Measurements from ENCODE around the gene RNF169. TPM values are rescaled to one million over a fixed set of nuclear protein-coding genes. Genes with fewer than 3 reads are reported as not detected.

The RNF169 gene
- total RNA-seq, 1 experiment from 2014 or later = 13.0 TPM

GRCh38 chr11:74818283-74818946, 69.8 kb downstream of the RNF169 start:
- Histone ChIP-seq H3K18ac (ENCODE audit: insufficient read length, low read depth, low read length) (no peak overlapping the region), H3K56ac (ENCODE audit: insufficient read length, low read depth, low read length) (no peak overlapping the region), H2BK5ac (ENCODE audit: insufficient read length, low read length) (no peak overlapping the region), H3K23me2 (ENCODE audit: insufficient read length, low read depth, low read length, poor library complexity, severe bottlenecking) (no peaks in the 10 kb centered on the region), H3K9ac (ENCODE audit: extremely low read depth, insufficient read length, low read length) (no peak overlapping the region), H2BK20ac (ENCODE audit: low read depth, low read length, poor library complexity, severe bottlenecking) (no peak overlapping the region), H3T11ph (ENCODE audit: low read length) (no peak overlapping the region), H3K4me1 (ENCODE audit: insufficient read depth, low read length) (no peaks in the 10 kb centered on the region), H4K20me1 (ENCODE audit: control insufficient read depth, insufficient read depth, insufficient read length) (no peaks in the 10 kb centered on the region), H2AFZ (ENCODE audit: low read length) (no peak overlapping the region), H3K9me3 (ENCODE audit: control insufficient read depth, low read depth, low read length) (no peaks in the 10 kb centered on the region), H2AK5ac (ENCODE audit: insufficient read length, low read length) (no peak overlapping the region), H4K5ac (ENCODE audit: insufficient read length, low read depth, low read length) (no peak overlapping the region), H3K23ac (ENCODE audit: insufficient read length, low read depth, low read length) (no peak overlapping the region), H4K91ac (ENCODE audit: insufficient read length, low read depth, low read length) (no peak overlapping the region), H3K27me3 (ENCODE audit: insufficient read depth, low read length) (no peaks in the 10 kb centered on the region), H3K4me2 (ENCODE audit: insufficient read depth, insufficient read length, low read length) (no peak overlapping the region), H3K27ac (ENCODE audit: insufficient read length, low read depth, low read length) (no peak overlapping the region), H2BK12ac (ENCODE audit: insufficient read length, low read depth, low read length) (no peak overlapping the region), H2BK15ac (ENCODE audit: low read depth, low read length) (no peak overlapping the region), H3K14ac (ENCODE audit: insufficient read depth, low read length) (no peak overlapping the region), H2BK120ac (ENCODE audit: low read depth, low read length, poor library complexity, severe bottlenecking) (no peak overlapping the region), H3K79me2 (ENCODE audit: insufficient read depth, low read length) (no peaks in the 10 kb centered on the region), H3K79me1 (ENCODE audit: insufficient read depth, low read depth, low read length, poor library complexity, severe bottlenecking) (peaks cover 3% of the 10 kb centered on the region), H4K8ac (replicated peaks; ENCODE audit: insufficient read length, low read depth, low read length) (no peak overlapping the region), H3K4ac (ENCODE audit: low read depth, low read length) (no peak overlapping the region)
- H3K27me3 Mint-ChIP-seq (ENCODE audit: low read depth) = no peaks in the 10 kb centered on the region
- peak overlapping the region in 1 of 3 experiments; percentile 14; a peak in 1 of 7 replicates for H3K27ac Mint-ChIP-seq
- peaks cover 2 to 3% of the 10 kb centered on the region in 2 experiments; a peak in 4 of 5 replicates for H3K9me3 Mint-ChIP-seq
- DNase-seq = no peak
- no peak for TF ChIP-seq CTCF (conservative IDR thresholded peaks at IDR 0.05)
- WGBS (ENCODE audit: extremely low coverage, insufficient read length, low lambda C conversion rate) = no CpG with 5 or more reads among the region's 3 CpGs
- H3K4me3 Mint-ChIP-seq = no peak overlapping the region
- peaks cover 18 to 28% (median 20%) of the 10 kb centered on the region in 3 experiments for H3K36me3 Mint-ChIP-seq (ENCODE audit: insufficient read depth in 1 of 3, low read depth in 3 of 3)
- no peaks in the 10 kb centered on the region for H3K4me1 Mint-ChIP-seq

All from H9 (cell line).